Brain pericyte (primary cell): ENCODE data around the gene PDE6C.

Experiments
- DNase-seq: peaks from one replicate; pipeline ENCODE4 v3.0.0-alpha.2; 2012; ENCODE audit warnings: low read depth, low spot score

PDE6C gene

DNA sequence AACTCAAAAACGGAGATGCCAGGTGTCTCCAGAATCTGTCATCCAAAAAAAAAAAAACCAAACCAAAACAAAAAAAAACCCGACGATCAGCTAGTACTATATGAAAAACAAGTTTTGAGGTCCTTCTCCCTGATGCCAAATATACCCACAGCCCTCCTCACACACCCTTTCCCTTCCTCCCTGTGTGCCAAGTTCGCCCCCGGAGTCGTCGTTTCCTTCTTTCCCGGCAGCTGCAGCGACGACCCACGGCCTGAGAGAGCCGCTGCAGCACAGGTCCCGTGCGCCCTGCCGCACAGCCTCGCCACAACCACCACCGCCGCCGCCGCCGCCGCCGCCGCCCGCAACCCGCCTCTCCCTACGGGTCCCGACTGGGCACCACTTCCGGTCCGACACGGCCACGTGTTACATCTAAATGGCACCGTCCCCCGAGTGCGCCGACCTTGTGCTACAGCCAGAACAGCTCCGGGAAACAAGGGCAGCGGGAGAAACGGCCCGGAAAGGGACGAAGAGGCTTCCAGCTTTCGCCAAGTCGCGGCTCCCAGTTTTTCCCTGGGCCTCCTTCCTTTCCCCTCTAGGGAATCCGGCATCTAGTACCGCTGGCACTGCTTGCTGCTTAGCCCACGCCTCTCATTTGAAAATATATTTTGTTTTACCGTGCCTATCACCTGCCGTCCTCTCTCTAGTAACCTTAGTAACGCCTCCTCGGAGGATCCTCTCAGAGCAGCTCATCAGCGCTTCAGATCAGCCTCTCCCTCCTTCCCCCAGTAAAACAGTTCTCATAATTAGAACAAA lies 90.1 kb downstream of the PDE6C start, which contains the start of gene FRA10AC1:
FRA10AC1 (minus strand) TSS at position 383 of the 792 bp plus-strand sequence. CDS start 2,486 bp downstream, outside the sequence.
- peak; percentile 84 for DNase-seq

DNA sequence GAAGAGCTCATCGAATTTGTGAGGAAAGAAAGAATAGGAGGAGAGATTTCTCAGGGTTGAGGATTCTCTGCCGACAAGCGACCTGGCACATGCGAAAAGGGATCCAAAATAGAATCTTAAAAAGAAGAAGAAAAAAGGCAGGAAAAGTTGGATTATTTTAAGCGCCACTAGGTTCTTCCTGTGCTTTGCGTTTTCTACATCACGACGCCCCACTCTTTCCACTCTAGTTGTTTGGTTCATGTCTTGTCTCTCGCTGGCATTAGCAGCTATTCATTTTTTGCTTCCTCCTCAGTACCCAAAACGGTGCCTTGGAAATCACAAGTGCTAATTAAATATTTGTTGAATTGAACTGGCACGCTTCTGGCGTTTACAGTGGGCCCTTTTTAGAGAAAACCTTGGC lies 90.7 kb downstream of the PDE6C start:
- no peak for DNase-seq

DNA sequence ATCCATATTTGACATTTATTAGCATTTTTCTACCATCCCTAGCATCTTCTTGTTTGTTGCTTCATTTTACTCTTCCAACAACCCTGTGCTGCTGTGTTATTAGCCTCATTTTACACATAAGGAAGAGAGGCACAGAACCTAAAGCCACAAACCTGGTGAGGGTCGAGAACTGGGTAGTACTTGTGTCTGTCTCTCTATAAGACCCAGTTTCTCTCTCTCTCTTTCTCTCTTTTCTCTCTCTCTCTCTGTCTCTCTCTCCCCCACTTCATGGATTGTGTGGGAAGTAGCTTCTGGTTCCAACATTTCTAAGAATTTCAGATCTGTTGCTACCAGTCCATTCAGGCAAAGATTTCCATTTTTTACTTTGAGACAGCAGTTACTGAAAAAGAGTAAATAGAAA lies 91.5 kb downstream of the PDE6C start:
- DNase-seq: no peak

DNA sequence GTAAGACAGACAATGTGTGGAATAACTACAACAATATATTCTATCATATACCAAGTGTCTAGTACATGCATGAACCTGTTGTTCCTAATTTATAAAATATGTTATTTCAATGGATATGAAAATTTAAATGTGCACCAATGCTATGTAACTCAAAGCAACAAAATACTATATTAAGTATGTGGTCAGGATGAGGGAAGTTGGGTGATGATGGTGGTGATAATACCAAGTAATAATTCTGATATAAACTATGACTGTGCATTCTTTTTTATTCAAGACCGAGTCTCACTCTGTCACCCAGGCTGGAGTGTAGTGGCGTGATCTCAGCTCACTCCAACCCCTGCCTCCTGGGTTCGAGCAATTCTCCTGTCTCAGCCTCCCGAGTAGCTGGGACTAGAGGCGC lies 92.1 kb downstream of the PDE6C start:
- DNase-seq: no peak

DNA sequence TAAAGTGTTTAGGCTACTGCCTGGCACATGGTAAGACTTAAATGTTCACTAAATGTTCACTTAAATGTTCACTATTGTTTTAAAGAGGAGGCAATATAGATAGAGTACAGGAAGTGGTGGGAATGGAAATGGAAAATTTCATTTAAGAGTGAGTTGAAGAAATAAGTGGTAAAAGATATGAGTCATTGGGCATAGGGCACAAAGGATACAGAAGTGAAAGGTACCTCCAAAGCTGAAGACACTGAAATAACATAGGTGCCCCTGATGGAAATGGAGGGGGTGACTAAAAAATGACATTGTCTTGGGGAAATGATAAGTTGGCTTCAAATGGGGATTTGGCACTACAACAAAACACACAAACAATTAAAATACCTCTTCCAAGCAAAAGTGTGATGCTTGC lies 95.3 kb downstream of the PDE6C start:
- no peak for DNase-seq

DNA sequence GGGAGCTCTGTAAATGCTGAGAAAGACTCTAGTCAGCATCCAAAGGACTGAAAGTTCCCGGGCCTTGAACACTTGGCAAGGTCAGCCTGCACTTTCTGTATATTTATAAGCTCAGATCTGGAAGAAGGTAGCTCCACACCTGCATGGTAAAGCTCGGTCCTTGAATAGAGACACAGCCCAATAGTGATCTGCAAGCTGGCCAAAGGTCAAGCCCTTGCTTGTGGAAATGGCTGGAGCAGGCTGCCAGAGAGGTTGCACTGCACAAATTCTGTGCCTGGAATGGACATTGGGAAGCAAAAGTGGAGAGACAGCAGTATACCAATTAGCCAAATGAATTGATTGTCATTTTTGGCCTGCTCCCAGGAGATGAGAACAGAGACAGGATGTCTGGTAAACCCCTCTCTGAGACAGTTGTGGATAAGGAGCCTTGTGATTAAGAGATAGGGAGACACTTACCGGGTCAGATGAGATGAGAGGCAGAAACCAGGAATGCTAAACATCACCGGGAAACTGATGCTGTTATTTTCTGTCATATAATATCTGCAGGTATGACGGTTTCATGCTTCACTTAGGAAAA lies 98.1 kb downstream of the PDE6C start:
- DNase-seq: no peak

DNA sequence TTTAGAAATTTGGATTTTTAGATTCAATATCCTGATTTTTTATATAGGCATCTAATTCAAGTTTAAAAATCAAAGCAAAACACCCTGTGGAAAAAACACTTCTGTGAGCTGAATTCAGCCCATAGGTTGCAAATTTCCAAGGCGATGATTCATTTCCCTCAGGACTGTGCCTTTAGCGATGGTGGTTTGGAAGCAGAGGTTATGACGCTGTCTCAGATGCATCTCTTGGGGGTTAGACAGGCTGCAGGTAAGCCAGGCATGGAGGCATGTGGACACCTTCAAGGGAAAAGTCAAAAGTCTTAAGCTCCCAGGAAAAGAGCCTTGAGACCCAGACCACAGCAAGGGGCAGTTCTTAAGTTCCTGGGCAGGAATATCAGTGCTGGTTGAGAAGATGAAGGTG lies 99.6 kb downstream of the PDE6C start:
- no peak for DNase-seq

DNA sequence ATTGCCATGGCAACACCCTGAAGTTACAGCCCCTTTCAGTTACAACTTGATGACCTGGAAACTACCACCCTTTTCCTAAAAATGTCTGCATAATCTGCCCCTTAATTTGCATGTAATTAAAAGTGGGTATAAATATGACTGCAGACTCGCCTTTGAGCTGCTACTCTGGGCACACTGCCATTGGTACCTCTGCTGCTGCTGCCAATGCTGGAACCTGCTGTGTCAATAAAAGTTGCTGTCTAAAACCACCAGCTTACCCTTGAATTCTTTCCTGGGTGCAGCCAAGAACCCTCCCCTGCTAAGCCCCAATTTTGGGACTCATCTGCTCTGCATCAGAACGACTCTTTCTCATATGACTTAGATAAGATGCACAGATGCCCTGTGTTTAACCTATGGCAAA lies 100.3 kb downstream of the PDE6C start:
- no peak for DNase-seq

DNA sequence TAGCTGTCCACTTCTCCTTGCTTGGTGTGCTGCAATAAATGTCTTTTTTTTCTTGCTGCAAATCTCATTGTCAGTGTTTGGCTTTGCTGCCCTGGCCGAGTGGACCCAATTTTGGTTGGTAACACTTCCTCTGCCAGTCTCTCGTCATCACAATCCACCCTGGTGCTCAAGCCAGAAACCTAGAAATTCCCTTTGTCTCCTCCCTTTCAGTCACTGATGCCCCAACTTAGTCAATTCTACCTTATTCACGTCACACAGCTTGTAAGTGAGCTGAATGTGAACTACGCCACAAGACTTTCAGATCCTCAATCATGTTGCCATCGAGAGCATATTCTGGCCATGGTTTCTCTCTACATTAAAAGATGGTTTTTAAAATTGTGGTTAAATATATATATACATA lies 103.0 kb downstream of the PDE6C start:
- no peak for DNase-seq
